ENCODE results near the gene TM7SF3. TPM values are rescaled to one million over a fixed set of nuclear protein-coding genes. Genes with fewer than 3 reads are reported as not detected.

TM7SF3 gene
- total RNA-seq, 4 donors from 2014 or later: 32.8 to 70.6 (median 47.4) TPM

DNA sequence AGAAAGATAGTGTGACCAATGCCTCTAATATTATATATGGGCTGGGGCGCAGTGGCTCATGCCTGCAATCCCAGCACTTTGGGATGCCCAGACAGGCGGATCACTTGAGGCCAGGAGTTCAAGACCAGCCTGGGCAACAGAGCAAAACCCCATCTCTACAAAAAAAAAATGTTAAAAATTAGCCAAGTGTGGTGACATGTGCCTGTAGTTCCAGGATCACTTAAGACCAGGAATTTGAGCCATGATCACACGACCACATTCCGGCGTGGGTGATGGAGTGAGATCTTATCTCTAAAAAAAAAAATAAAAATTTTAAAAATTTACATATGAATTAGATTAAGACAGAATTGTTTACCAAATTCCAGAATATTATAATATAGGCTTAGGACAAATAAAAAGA is 12.0 kb downstream of the TM7SF3 start:
- no peak overlapping the region for H3K4me3 ChIP-seq
- no peaks in the 10 kb centered on the region for H3K9me3 ChIP-seq
- H3K27me3 ChIP-seq: no peaks in the 10 kb centered on the region
- no peaks in the 10 kb centered on the region for H3K4me1 ChIP-seq
- no peaks in the 10 kb centered on the region for H3K36me3 ChIP-seq
- no peak overlapping the region for H3K27ac ChIP-seq
- TF ChIP-seq POLR2A (IDR thresholded peaks at IDR 0.05): no peak
- TF ChIP-seq, protein P1, sequence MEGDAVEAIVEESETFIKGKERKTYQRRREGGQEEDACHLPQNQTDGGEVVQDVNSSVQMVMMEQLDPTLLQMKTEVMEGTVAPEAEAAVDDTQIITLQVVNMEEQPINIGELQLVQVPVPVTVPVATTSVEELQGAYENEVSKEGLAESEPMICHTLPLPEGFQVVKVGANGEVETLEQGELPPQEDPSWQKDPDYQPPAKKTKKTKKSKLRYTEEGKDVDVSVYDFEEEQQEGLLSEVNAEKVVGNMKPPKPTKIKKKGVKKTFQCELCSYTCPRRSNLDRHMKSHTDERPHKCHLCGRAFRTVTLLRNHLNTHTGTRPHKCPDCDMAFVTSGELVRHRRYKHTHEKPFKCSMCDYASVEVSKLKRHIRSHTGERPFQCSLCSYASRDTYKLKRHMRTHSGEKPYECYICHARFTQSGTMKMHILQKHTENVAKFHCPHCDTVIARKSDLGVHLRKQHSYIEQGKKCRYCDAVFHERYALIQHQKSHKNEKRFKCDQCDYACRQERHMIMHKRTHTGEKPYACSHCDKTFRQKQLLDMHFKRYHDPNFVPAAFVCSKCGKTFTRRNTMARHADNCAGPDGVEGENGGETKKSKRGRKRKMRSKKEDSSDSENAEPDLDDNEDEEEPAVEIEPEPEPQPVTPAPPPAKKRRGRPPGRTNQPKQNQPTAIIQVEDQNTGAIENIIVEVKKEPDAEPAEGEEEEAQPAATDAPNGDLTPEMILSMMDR (IDR thresholded peaks at IDR 0.05): no peak
- no peak for DNase-seq
- intact Hi-C loops (cut with DNase I; ENCODE audit: low total_unique reads): no loop called here

DNA sequence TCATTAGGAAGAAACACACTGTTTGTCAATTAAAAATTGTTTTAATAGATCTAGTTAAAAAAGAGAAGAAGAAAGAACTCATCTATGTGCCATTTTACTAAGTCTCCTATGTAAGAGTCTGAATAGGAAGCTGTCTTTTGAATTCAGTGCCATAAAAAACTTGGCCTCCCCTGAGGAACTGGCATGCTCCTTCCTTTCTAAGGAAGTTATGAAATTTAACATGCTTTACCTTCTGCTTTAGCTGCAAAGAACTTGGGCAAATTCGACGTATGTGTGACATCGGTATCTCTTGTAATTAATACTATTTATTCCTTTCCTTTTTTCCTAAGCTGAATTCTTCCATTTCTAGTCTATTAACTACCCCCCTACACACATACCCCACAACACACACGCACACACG is 12.5 kb downstream of the TM7SF3 start:
- no peaks in the 10 kb centered on the region for H3K27me3 ChIP-seq
- no peak overlapping the region for H3K4me3 ChIP-seq
- intact Hi-C loops (cut with DNase I; ENCODE audit: low total_unique reads): no loop called here
- H3K9me3 ChIP-seq: no peaks in the 10 kb centered on the region
- no peaks in the 10 kb centered on the region for H3K4me1 ChIP-seq
- no peak for DNase-seq
- no peak overlapping the region for H3K27ac ChIP-seq
- TF ChIP-seq, protein P1 (IDR thresholded peaks at IDR 0.05): no peak
- TF ChIP-seq POLR2A (IDR thresholded peaks at IDR 0.05): no peak
- H3K36me3 ChIP-seq: no peaks in the 10 kb centered on the region

DNA sequence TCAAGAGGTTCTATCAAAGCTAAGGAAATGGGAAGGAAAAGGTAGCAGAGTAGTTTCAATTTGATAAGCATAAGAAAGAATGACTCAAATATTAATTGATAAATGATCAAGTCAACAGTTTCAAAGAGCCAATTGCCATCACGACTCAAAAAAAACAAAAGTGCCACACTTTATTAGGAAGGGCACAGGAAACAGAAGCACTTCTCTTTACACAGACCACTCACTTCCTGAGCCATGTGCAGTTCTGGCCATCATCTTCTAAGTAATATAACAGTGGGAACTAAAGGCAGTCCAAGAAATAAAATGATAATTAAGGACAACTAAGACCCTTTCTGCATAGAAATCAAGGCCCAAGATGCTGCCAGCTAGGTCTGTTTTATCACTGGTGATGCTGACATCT is 13.2 kb downstream of the TM7SF3 start:
- no peaks in the 10 kb centered on the region for H3K36me3 ChIP-seq
- DNase-seq: no peak
- no peak overlapping the region for H3K4me3 ChIP-seq
- no peaks in the 10 kb centered on the region for H3K27me3 ChIP-seq
- intact Hi-C loops (cut with DNase I; ENCODE audit: low total_unique reads): no loop called here
- H3K9me3 ChIP-seq: no peaks in the 10 kb centered on the region
- no peak overlapping the region for H3K27ac ChIP-seq
- H3K4me1 ChIP-seq: no peaks in the 10 kb centered on the region
- TF ChIP-seq POLR2A (IDR thresholded peaks at IDR 0.05): no peak
- TF ChIP-seq, protein P1 (IDR thresholded peaks at IDR 0.05): no peak

DNA sequence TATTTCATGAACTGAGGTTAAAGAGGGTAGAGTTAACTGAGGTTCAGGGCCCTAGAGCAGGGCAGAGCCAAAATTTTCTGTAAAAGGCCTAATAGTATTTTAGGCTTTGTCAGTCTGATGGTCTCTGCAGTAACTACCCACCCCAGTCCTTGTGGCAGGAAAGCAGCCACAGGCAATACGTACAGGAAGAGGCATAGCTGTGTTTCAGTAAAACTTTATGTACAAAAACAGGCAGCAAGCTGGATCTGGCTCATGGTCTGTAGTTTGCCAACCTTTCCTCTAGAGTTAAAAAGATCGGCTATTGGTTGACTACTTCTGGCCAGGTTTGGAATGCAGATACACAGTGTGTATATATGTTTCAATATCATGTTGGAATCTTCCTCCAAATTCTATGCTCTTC is 17.2 kb downstream of the TM7SF3 start:
- H3K27ac ChIP-seq: no peak overlapping the region
- H3K4me1 ChIP-seq: no peaks in the 10 kb centered on the region
- H3K36me3 ChIP-seq: no peaks in the 10 kb centered on the region
- DNase-seq: no peak
- H3K9me3 ChIP-seq: no peaks in the 10 kb centered on the region
- no peak overlapping the region for H3K4me3 ChIP-seq
- H3K27me3 ChIP-seq: no peaks in the 10 kb centered on the region
- no peak for TF ChIP-seq POLR2A (IDR thresholded peaks at IDR 0.05)
- TF ChIP-seq, protein P1 (IDR thresholded peaks at IDR 0.05): no peak
- intact Hi-C loops (cut with DNase I; ENCODE audit: low total_unique reads): no loop called here

DNA sequence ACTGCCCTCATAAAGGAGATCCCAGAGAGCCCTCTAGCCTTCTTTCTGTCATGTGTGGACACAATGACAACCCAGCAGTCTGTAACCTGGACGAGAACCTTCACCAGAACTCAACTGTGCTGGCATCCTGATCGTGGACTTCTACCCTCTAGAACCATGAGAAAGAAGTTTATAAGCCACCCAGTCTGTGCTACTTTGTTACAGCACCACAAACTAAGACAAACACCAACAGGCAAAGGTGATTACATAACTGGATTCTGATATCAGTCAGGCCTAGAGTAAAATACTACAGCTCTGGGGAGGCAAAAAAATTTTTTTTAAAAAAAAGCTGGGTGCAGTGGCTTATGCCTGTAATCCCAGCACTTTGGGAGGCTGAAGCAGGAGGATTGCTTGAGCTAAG is 18.5 kb downstream of the TM7SF3 start:
- intact Hi-C loops (cut with DNase I; ENCODE audit: low total_unique reads): no loop called here
- no peaks in the 10 kb centered on the region for H3K36me3 ChIP-seq

More for the DNA sequence above, 18.5 kb downstream of the TM7SF3 start:
- no peak for DNase-seq
- Histone ChIP-seq H3K4me1 (no peaks in the 10 kb centered on the region), H3K27me3 (no peaks in the 10 kb centered on the region), H3K27ac (no peak overlapping the region), H3K4me3 (no peak overlapping the region), H3K9me3 (no peaks in the 10 kb centered on the region)
- TF ChIP-seq POLR2A (IDR thresholded peaks at IDR 0.05): no peak
- TF ChIP-seq, protein P1 (IDR thresholded peaks at IDR 0.05): no peak
